HEK293 (cell line): ENCODE data around the gene KIF21B.

ENCODE experiments used
- CTCF ChIA-PET: fragments of 350-600 bp; formaldehyde crosslinking; extraction: SDS; loops from one replicate; lab custom pipeline; 2021; ENCODE audit warnings: antibody characterized with exemption; lab: Yijun Ruan, JAX
- POLR2A ChIA-PET: fragments of 300-600 bp; formaldehyde crosslinking; extraction: SDS; loops from one replicate; lab custom pipeline; 2020; ENCODE audit warnings: antibody characterized with exemption, inconsistent platforms; lab: Yijun Ruan, JAX
- H3K27ac ChIP-seq: fragments of 200-500 bp; sonication (Bioruptor generic); 2 replicates; pipeline ENCODE4 v1.5.1; 2014; ENCODE audit warnings: low read depth, low read length, control low read depth, inconsistent platforms; ENCODE audit errors: extremely low read depth
- H3K36me3 ChIP-seq, 2 experiments: fragments of 200-500 bp in 1 of 2; sonication (Bioruptor generic) in 1 of 2; 1 replicate in 1 of 2; 2 replicates in 1 of 2; pipeline ENCODE4 v1.5.1; 2014 to 2017; ENCODE audit warnings: inconsistent platforms in 2 of 2, low read length in 2 of 2; ENCODE audit not compliant: control insufficient read depth in 2 of 2, insufficient read depth in 1 of 2
- H3K4me1 ChIP-seq: fragments of 200-500 bp; sonication (Bioruptor generic); 2 replicates; pipeline ENCODE4 v1.5.1; 2014; ENCODE audit warnings: mild to moderate bottlenecking, low read length, inconsistent platforms; ENCODE audit not compliant: control insufficient read depth, insufficient read depth
- H3K4me3 ChIP-seq: 2 replicates; pipeline ENCODE4 v1.5.1; 2011; ENCODE audit warnings: low read depth, mild to moderate bottlenecking, control low read depth, low read length, moderate library complexity
- H3K9me3 ChIP-seq: fragments of 200-500 bp; sonication (Bioruptor generic); 2 replicates; pipeline ENCODE4 v1.5.1; 2014; ENCODE audit warnings: low read depth, low read length, inconsistent platforms; ENCODE audit not compliant: control insufficient read depth, insufficient read depth
- GLIS1 ChIP-seq: fragments of 450-650 bp; formaldehyde crosslinking; IDR thresholded peaks from 2 replicates; pipeline ENCODE4 v1.5.1; 2016; ENCODE audit warnings: missing biosample characterization, missing genetic modification characterization
- GLIS2 ChIP-seq: fragments of 450-650 bp; formaldehyde crosslinking; IDR thresholded peaks from 2 replicates; pipeline ENCODE4 v1.5.1; 2016; ENCODE audit warnings: missing biosample characterization, missing genetic modification characterization
- KLF8 ChIP-seq: fragments of 450-650 bp; formaldehyde crosslinking; IDR thresholded peaks from 2 replicates; pipeline ENCODE4 v1.5.1; 2016; ENCODE audit warnings: missing biosample characterization, missing genetic modification characterization
- KLF9 ChIP-seq: fragments of 450-650 bp; formaldehyde crosslinking; IDR thresholded peaks from 2 replicates; pipeline ENCODE4 v1.5.1; 2016; ENCODE audit warnings: missing biosample characterization, missing genetic modification characterization, low read depth
- MZF1 ChIP-seq: fragments of 450-650 bp; formaldehyde crosslinking; IDR thresholded peaks from 2 replicates; pipeline ENCODE4 v1.5.1; 2017; ENCODE audit warnings: missing biosample characterization, missing genetic modification characterization, borderline replicate concordance
- RBAK ChIP-seq: fragments of 450-650 bp; formaldehyde crosslinking; IDR thresholded peaks from 2 replicates; pipeline ENCODE4 v1.5.1; 2016; ENCODE audit warnings: missing biosample characterization, missing genetic modification characterization
- TRIM28 ChIP-seq: IDR thresholded peaks from 2 replicates; pipeline ENCODE4 v1.6.1; 2011; ENCODE audit warnings: low read length, control low read depth, borderline replicate concordance
- ZBTB21 ChIP-seq: fragments of 450-650 bp; formaldehyde crosslinking; IDR thresholded peaks from 2 replicates; pipeline ENCODE4 v1.5.1; 2017; ENCODE audit warnings: missing biosample characterization, missing genetic modification characterization
- ZFHX2 ChIP-seq: fragments of 450-650 bp; formaldehyde crosslinking; conservative IDR thresholded peaks from 2 replicates; pipeline ENCODE4 v1.5.1; 2016; ENCODE audit warnings: missing biosample characterization, missing genetic modification characterization
- ZIC2 ChIP-seq: fragments of 450-650 bp; formaldehyde crosslinking; IDR thresholded peaks from 2 replicates; pipeline ENCODE4 v1.5.1; 2016; ENCODE audit warnings: missing biosample characterization, missing genetic modification characterization
- ZNF148 ChIP-seq: fragments of 450-650 bp; formaldehyde crosslinking; IDR thresholded peaks from 2 replicates; pipeline ENCODE4 v1.5.0; 2017; ENCODE audit warnings: missing biosample characterization, missing genetic modification characterization, borderline replicate concordance
- ZNF239 ChIP-seq: fragments of 450-650 bp; formaldehyde crosslinking; IDR thresholded peaks from 2 replicates; pipeline ENCODE4 v1.5.1; 2016; ENCODE audit warnings: missing biosample characterization, missing genetic modification characterization
- ZNF391 ChIP-seq: fragments of 450-650 bp; formaldehyde crosslinking; IDR thresholded peaks from 2 replicates; pipeline ENCODE4 v1.5.1; 2016; ENCODE audit warnings: low read depth, missing biosample characterization, missing genetic modification characterization, borderline replicate concordance
- ZNF513 ChIP-seq: fragments of 450-650 bp; IDR thresholded peaks from 2 replicates; pipeline ENCODE4 v1.5.1; 2018; ENCODE audit warnings: missing biosample characterization, missing genetic modification characterization
- ZNF514 ChIP-seq: fragments of 450-650 bp; formaldehyde crosslinking; IDR thresholded peaks from 2 replicates; pipeline ENCODE4 v1.5.1; 2016; ENCODE audit warnings: missing biosample characterization, missing genetic modification characterization
- ZNF521 ChIP-seq: fragments of 450-650 bp; formaldehyde crosslinking; IDR thresholded peaks from 2 replicates; pipeline ENCODE4 v1.5.1; 2017; ENCODE audit warnings: missing biosample characterization, mild to moderate bottlenecking, missing genetic modification characterization
- ZNF530 ChIP-seq: fragments of 450-650 bp; formaldehyde crosslinking; IDR thresholded peaks from 2 replicates; pipeline ENCODE4 v1.5.1; 2016; ENCODE audit warnings: low read depth, missing biosample characterization, missing genetic modification characterization
- ZNF624 ChIP-seq: fragments of 450-650 bp; formaldehyde crosslinking; IDR thresholded peaks from 2 replicates; pipeline ENCODE4 v1.5.1; 2017; ENCODE audit warnings: missing biosample characterization, missing genetic modification characterization
- ZNF837 ChIP-seq: fragments of 450-650 bp; formaldehyde crosslinking; IDR thresholded peaks from 2 replicates; pipeline ENCODE4 v1.5.1; 2016; ENCODE audit warnings: missing biosample characterization, missing genetic modification characterization
- ZSCAN16 ChIP-seq: fragments of 450-650 bp; formaldehyde crosslinking; IDR thresholded peaks from 2 replicates; pipeline ENCODE4 v1.5.1; 2016; ENCODE audit warnings: missing biosample characterization, missing genetic modification characterization
- ZSCAN4 ChIP-seq: fragments of 450-650 bp; formaldehyde crosslinking; IDR thresholded peaks from 2 replicates; pipeline ENCODE4 v1.5.1; 2017; ENCODE audit warnings: missing biosample characterization, missing genetic modification characterization
- ZXDB ChIP-seq: fragments of 450-650 bp; formaldehyde crosslinking; IDR thresholded peaks from 2 replicates; pipeline ENCODE4 v1.5.1; 2016; ENCODE audit warnings: missing biosample characterization, missing genetic modification characterization
- TF ChIP-seq, protein P1 (sequence below): fragments of 450-650 bp; formaldehyde crosslinking; IDR thresholded peaks from 2 replicates; pipeline ENCODE4 v1.5.1; 2016; ENCODE audit warnings: missing biosample characterization, missing genetic modification characterization
- TF ChIP-seq, protein P2 (sequence below): fragments of 450-650 bp; formaldehyde crosslinking; IDR thresholded peaks from 2 replicates; pipeline ENCODE4 v1.5.1; 2016; ENCODE audit warnings: missing biosample characterization, missing genetic modification characterization
- TF ChIP-seq, protein P3 (sequence below): fragments of 450-650 bp; formaldehyde crosslinking; IDR thresholded peaks from 2 replicates; pipeline ENCODE4 v1.5.1; 2017; ENCODE audit warnings: missing biosample characterization, missing genetic modification characterization

KIF21B gene

DNA sequence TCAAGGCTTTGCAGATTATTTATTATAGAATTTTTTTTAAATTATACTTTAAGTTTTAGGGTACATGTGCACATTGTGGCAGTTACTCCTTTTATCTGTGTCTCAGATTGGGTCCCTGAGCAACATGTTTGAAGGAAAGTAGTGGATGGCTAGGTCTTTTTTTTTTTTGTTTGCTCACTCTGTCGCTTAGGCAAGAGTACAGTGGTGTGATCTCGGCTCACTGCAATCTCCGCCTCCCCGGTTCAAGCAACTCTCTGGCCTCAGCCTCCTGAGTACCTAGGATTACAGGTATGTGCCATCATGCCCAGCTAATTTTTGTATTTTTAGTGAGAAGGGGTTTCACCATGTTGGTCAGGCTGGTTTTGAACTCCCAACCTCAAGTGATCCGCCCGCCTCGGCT, 39.6 kb upstream of the KIF21B start (continued):
- TF ChIP-seq, protein P1, sequence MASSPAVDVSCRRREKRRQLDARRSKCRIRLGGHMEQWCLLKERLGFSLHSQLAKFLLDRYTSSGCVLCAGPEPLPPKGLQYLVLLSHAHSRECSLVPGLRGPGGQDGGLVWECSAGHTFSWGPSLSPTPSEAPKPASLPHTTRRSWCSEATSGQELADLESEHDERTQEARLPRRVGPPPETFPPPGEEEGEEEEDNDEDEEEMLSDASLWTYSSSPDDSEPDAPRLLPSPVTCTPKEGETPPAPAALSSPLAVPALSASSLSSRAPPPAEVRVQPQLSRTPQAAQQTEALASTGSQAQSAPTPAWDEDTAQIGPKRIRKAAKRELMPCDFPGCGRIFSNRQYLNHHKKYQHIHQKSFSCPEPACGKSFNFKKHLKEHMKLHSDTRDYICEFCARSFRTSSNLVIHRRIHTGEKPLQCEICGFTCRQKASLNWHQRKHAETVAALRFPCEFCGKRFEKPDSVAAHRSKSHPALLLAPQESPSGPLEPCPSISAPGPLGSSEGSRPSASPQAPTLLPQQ (tag by site-specific recombination): no peak

DNA sequence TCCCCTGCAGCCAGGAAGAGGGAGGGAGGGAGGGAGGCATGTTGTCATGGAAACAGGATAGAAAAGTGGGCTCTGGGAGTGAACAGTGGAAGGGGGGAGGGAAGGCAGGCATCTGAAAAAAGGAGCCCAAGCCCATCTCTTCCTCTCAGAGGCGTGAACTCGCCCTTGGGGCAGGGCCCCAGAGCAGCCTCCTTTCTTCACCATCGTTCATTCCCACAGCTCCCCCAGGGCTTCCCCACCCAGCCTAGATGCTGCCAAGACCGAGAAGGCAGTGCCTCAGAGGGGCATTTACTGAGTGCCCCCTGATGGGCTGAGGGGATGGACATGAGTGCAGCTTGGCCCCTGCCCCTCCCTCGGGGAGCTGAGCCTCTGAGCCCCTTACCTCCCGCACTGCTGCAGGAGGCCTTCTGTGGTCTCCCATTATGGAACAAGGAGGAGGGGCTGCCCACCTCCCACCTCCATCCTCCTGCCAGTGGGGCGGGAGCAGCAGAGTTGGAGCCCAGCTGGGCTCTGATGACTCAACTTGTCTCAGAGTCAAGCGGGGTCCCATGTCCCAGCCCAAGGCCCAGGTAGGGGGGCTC, 39.1 kb upstream of the KIF21B start:
- no peaks in the 10 kb centered on the region for H3K36me3 ChIP-seq
- TF ChIP-seq ZIC2 (tag by site-specific recombination) (peak; percentile 73), GLIS1 (tag by site-specific recombination) (peak; percentile 31; the same call in 1 of the 2 replicates), ZFHX2 (0 out of 2 replicates have a peak, but pooled peaks have one; percentile 26), RBAK (tag by site-specific recombination) (no peak), GLIS2 (tag by site-specific recombination) (no peak), KLF9 (no peak)
- POLR2A ChIA-PET: no interaction called here
- no peak overlapping the region for H3K27ac ChIP-seq
- H3K4me3 ChIP-seq: no peak overlapping the region
- no peaks in the 10 kb centered on the region for H3K9me3 ChIP-seq
- CTCF ChIA-PET: no interaction called here
- no peaks in the 10 kb centered on the region for H3K4me1 ChIP-seq

DNA sequence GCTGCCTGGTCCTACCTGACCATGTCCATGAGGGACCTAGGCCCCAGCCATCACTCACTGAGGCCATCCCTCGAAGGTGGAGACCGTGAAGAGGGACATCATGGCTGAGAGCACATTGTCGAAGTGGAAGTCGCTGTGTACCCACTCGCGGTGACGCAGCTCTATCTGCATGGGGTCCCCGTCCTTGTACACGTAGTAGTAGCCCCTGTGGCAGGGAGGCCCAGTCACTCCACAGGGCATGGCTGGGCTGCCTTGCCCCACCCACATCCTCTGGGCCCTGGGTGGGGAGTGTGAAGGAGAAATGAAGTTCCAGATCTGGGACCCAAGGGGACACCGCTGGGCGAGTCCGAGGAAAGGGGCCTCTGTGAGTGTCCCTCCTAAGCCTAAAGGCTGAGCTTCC, 38.4 kb upstream of the KIF21B start:
- Histone ChIP-seq H3K4me3 (no peak overlapping the region), H3K4me1 (no peaks in the 10 kb centered on the region), H3K36me3 (no peaks in the 10 kb centered on the region), H3K27ac (no peak overlapping the region), H3K9me3 (no peaks in the 10 kb centered on the region)
- ChIA-PET CTCF (no interaction called here), POLR2A (no interaction called here)
- TF ChIP-seq KLF8 (tag by site-specific recombination): no peak
- no peak for TF ChIP-seq ZNF530 (tag by site-specific recombination)
- TF ChIP-seq ZNF521 (tag by site-specific recombination): no peak
- TF ChIP-seq, protein P2, sequence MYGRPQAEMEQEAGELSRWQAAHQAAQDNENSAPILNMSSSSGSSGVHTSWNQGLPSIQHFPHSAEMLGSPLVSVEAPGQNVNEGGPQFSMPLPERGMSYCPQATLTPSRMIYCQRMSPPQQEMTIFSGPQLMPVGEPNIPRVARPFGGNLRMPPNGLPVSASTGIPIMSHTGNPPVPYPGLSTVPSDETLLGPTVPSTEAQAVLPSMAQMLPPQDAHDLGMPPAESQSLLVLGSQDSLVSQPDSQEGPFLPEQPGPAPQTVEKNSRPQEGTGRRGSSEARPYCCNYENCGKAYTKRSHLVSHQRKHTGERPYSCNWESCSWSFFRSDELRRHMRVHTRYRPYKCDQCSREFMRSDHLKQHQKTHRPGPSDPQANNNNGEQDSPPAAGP (tag by site-specific recombination): no peak
- TF ChIP-seq TRIM28: no peak
- TF ChIP-seq ZBTB21: no peak
- no peak for TF ChIP-seq ZXDB (tag by site-specific recombination)
- TF ChIP-seq ZNF624 (tag by site-specific recombination): no peak
- no peak for TF ChIP-seq ZNF837 (tag by site-specific recombination)
- no peak for TF ChIP-seq ZNF513 (tag by site-specific recombination)
- TF ChIP-seq ZSCAN4: no peak
- no peak for TF ChIP-seq MZF1 (tag by site-specific recombination)
- TF ChIP-seq ZNF514 (tag by site-specific recombination): no peak
- TF ChIP-seq, protein P3, sequence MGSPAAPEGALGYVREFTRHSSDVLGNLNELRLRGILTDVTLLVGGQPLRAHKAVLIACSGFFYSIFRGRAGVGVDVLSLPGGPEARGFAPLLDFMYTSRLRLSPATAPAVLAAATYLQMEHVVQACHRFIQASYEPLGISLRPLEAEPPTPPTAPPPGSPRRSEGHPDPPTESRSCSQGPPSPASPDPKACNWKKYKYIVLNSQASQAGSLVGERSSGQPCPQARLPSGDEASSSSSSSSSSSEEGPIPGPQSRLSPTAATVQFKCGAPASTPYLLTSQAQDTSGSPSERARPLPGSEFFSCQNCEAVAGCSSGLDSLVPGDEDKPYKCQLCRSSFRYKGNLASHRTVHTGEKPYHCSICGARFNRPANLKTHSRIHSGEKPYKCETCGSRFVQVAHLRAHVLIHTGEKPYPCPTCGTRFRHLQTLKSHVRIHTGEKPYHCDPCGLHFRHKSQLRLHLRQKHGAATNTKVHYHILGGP (tag by site-specific recombination): no peak
- no peak for TF ChIP-seq ZNF239 (tag by site-specific recombination)
- TF ChIP-seq ZNF391 (tag by site-specific recombination): no peak
- no peak for TF ChIP-seq ZSCAN16 (tag by site-specific recombination)
- no peak for TF ChIP-seq ZNF148 (tag by site-specific recombination)
